HEK293 (cell line): ENCODE results near the gene ASPSCR1.

ENCODE experiments used
- CTCF ChIA-PET: fragments of 350-600 bp; formaldehyde crosslinking; extraction: SDS; loops from one replicate; lab custom pipeline; 2021; ENCODE audit warnings: antibody characterized with exemption; lab: Yijun Ruan, JAX
- POLR2A ChIA-PET: fragments of 300-600 bp; formaldehyde crosslinking; extraction: SDS; loops from one replicate; lab custom pipeline; 2020; ENCODE audit warnings: antibody characterized with exemption, inconsistent platforms; lab: Yijun Ruan, JAX
- H3K27ac ChIP-seq: fragments of 200-500 bp; sonication (Bioruptor generic); 2 replicates; pipeline ENCODE4 v1.5.1; 2014; ENCODE audit warnings: low read depth, low read length, control low read depth, inconsistent platforms; ENCODE audit errors: extremely low read depth
- H3K36me3 ChIP-seq, 2 experiments: fragments of 200-500 bp in 1 of 2; sonication (Bioruptor generic) in 1 of 2; 1 replicate in 1 of 2; 2 replicates in 1 of 2; pipeline ENCODE4 v1.5.1; 2014 to 2017; ENCODE audit warnings: inconsistent platforms in 2 of 2, low read length in 2 of 2; ENCODE audit not compliant: control insufficient read depth in 2 of 2, insufficient read depth in 1 of 2
- H3K4me1 ChIP-seq: fragments of 200-500 bp; sonication (Bioruptor generic); 2 replicates; pipeline ENCODE4 v1.5.1; 2014; ENCODE audit warnings: mild to moderate bottlenecking, low read length, inconsistent platforms; ENCODE audit not compliant: control insufficient read depth, insufficient read depth
- H3K4me3 ChIP-seq: 2 replicates; pipeline ENCODE4 v1.5.1; 2011; ENCODE audit warnings: low read depth, mild to moderate bottlenecking, control low read depth, low read length, moderate library complexity
- H3K9me3 ChIP-seq: fragments of 200-500 bp; sonication (Bioruptor generic); 2 replicates; pipeline ENCODE4 v1.5.1; 2014; ENCODE audit warnings: low read depth, low read length, inconsistent platforms; ENCODE audit not compliant: control insufficient read depth, insufficient read depth
- IKZF3 ChIP-seq: fragments of 450-650 bp; IDR thresholded peaks from 2 replicates; pipeline ENCODE4 v1.5.0; 2018; ENCODE audit warnings: missing biosample characterization, mild to moderate bottlenecking, missing genetic modification characterization, moderate library complexity
- MEIS1 ChIP-seq: sonication (generic); formaldehyde crosslinking; IDR thresholded peaks from 2 replicates; pipeline ENCODE4 v1.8.1; 2022; ENCODE audit warnings: missing genetic modification reagents, mild to moderate bottlenecking, borderline replicate concordance
- SP7 ChIP-seq: fragments of 450-650 bp; formaldehyde crosslinking; IDR thresholded peaks from 2 replicates; pipeline ENCODE4 v1.5.1; 2016; ENCODE audit warnings: missing biosample characterization, missing genetic modification characterization
- ZBTB1 ChIP-seq: fragments of 450-650 bp; formaldehyde crosslinking; IDR thresholded peaks from 2 replicates; pipeline ENCODE4 v1.5.1; 2016; ENCODE audit warnings: missing biosample characterization, missing genetic modification characterization
- ZFHX2 ChIP-seq: fragments of 450-650 bp; formaldehyde crosslinking; conservative IDR thresholded peaks from 2 replicates; pipeline ENCODE4 v1.5.1; 2016; ENCODE audit warnings: missing biosample characterization, missing genetic modification characterization
- ZFP69B ChIP-seq: fragments of 450-650 bp; formaldehyde crosslinking; IDR thresholded peaks from 2 replicates; pipeline ENCODE4 v1.5.1; 2016; ENCODE audit warnings: missing biosample characterization, missing genetic modification characterization
- ZIC2 ChIP-seq: fragments of 450-650 bp; formaldehyde crosslinking; IDR thresholded peaks from 2 replicates; pipeline ENCODE4 v1.5.1; 2016; ENCODE audit warnings: missing biosample characterization, missing genetic modification characterization
- ZNF121 ChIP-seq: fragments of 450-650 bp; formaldehyde crosslinking; IDR thresholded peaks from 2 replicates; pipeline ENCODE4 v1.5.1; 2016; ENCODE audit warnings: missing biosample characterization, missing genetic modification characterization
- ZNF155 ChIP-seq: fragments of 450-650 bp; formaldehyde crosslinking; IDR thresholded peaks from 2 replicates; pipeline ENCODE4 v1.5.1; 2016; ENCODE audit warnings: missing biosample characterization, missing genetic modification characterization
- ZNF175 ChIP-seq: fragments of 450-650 bp; formaldehyde crosslinking; IDR thresholded peaks from 2 replicates; pipeline ENCODE4 v1.5.1; 2016; ENCODE audit warnings: missing biosample characterization, missing genetic modification characterization
- ZNF211 ChIP-seq: fragments of 450-650 bp; formaldehyde crosslinking; IDR thresholded peaks from 2 replicates; pipeline ENCODE4 v1.5.1; 2016; ENCODE audit warnings: low read depth, missing biosample characterization, missing genetic modification characterization
- ZNF221 ChIP-seq: fragments of 450-650 bp; formaldehyde crosslinking; IDR thresholded peaks from 2 replicates; pipeline ENCODE4 v1.5.1; 2017; ENCODE audit warnings: missing biosample characterization, missing genetic modification characterization, borderline replicate concordance
- ZNF350 ChIP-seq: fragments of 450-650 bp; formaldehyde crosslinking; IDR thresholded peaks from 2 replicates; pipeline ENCODE4 v1.5.0; 2017; ENCODE audit warnings: missing biosample characterization, mild to moderate bottlenecking, missing genetic modification characterization
- ZNF521 ChIP-seq: fragments of 450-650 bp; formaldehyde crosslinking; IDR thresholded peaks from 2 replicates; pipeline ENCODE4 v1.5.1; 2017; ENCODE audit warnings: missing biosample characterization, mild to moderate bottlenecking, missing genetic modification characterization
- ZNF560 ChIP-seq: fragments of 450-650 bp; formaldehyde crosslinking; IDR thresholded peaks from 2 replicates; pipeline ENCODE4 v1.5.1; 2017; ENCODE audit warnings: missing biosample characterization, missing genetic modification characterization, borderline replicate concordance
- ZNF571 ChIP-seq: fragments of 450-650 bp; formaldehyde crosslinking; IDR thresholded peaks from 2 replicates; pipeline ENCODE4 v1.5.0; 2017; ENCODE audit warnings: missing biosample characterization, missing genetic modification characterization
- ZNF701 ChIP-seq: fragments of 450-650 bp; formaldehyde crosslinking; IDR thresholded peaks from 2 replicates; pipeline ENCODE4 v1.5.1; 2016; ENCODE audit warnings: missing biosample characterization, missing genetic modification characterization
- ZNF747 ChIP-seq: fragments of 450-650 bp; formaldehyde crosslinking; IDR thresholded peaks from 2 replicates; pipeline ENCODE4 v1.5.1; 2016; ENCODE audit warnings: missing biosample characterization, missing genetic modification characterization
- TF ChIP-seq, protein P1 (sequence below): fragments of 450-650 bp; formaldehyde crosslinking; IDR thresholded peaks from 2 replicates; pipeline ENCODE4 v1.5.1; 2016; ENCODE audit warnings: missing biosample characterization, missing genetic modification characterization, borderline replicate concordance
- TF ChIP-seq, protein P2 (sequence below): fragments of 450-650 bp; formaldehyde crosslinking; IDR thresholded peaks from 2 replicates; pipeline ENCODE4 v1.5.1; 2017; ENCODE audit warnings: missing biosample characterization, missing genetic modification characterization
- TF ChIP-seq, protein P3 (sequence below): fragments of 450-650 bp; formaldehyde crosslinking; IDR thresholded peaks from 2 replicates; pipeline ENCODE4 v1.5.1; 2017; ENCODE audit warnings: missing biosample characterization, missing genetic modification characterization
- TF ChIP-seq, protein P4 (sequence below): fragments of 450-650 bp; formaldehyde crosslinking; IDR thresholded peaks from 2 replicates; pipeline ENCODE4 v1.5.1; 2016; ENCODE audit warnings: missing biosample characterization, missing genetic modification characterization

ASPSCR1 gene

DNA sequence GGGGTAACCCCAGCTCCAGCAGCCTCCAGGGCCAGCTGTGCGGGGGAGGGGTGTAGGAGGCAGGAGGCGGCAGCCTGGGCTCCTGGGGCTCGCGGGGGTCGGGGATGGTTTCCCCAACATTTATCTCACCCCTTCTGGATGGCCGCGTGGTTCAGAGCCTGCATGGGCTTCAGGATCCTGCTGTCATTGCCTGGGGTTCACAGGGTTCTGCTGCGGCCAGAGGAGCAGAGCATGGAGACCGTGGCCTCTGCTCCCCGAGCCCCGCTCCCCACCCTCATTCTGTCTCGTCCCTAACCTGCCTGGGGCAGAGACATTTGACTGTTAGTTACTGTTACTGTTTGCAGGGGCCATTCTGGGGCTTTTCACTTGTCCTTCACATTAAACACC lies 35.3 kb upstream of the ASPSCR1 start:
- POLR2A ChIA-PET: no interaction called here
- TF ChIP-seq ZNF221 (no peak), ZIC2 (tag by site-specific recombination) (no peak), SP7 (tag by site-specific recombination) (0 out of 2 replicates have a peak, but pooled peaks have one; percentile 5), ZFHX2 (tag by site-specific recombination) (0 out of 2 replicates have a peak, but pooled peaks have one; percentile 3)
- TF ChIP-seq, all 188 proteins: peak for 2
- Histone ChIP-seq H3K36me3 (no peaks in the 10 kb centered on the region), H3K4me3 (no peak overlapping the region), H3K27ac (no peak overlapping the region), H3K9me3 (no peaks in the 10 kb centered on the region), H3K4me1 (peaks cover 2% of the 10 kb centered on the region; the same call in 1 of the 2 replicates)
- CTCF ChIA-PET: interaction anchor here (2.0 kb wide), 1 partner anchor 17 kb away, joined by 7 read pairs; no protein-coding TSS in a partner anchor

DNA sequence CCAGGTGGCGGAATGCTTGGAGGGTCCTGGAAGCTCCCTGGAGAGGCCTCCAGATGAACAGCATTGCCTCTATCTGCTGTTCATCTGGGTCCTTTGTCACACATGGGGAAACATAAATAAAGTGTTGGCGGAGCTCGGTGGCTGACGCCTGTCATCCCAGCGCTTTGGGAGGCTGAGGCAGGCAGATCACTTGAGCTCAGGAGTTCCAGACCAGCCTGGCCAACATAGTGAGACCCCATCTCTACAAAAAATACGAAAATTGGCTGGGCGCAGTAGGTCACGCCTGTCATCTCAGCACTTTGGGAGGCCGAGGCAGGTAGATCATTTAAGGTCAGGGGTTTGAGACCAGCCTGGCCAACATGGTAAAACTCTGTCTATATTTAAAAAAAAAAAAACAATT lies 32.6 kb upstream of the ASPSCR1 start:
- Histone ChIP-seq H3K36me3 (no peaks in the 10 kb centered on the region), H3K27ac (no peak overlapping the region), H3K4me3 (no peak overlapping the region), H3K9me3 (no peaks in the 10 kb centered on the region), H3K4me1 (peaks cover 2% of the 10 kb centered on the region; the same call in 1 of the 2 replicates)
- POLR2A ChIA-PET: interaction anchor here (1.5 kb wide), 1 partner anchor 11 kb away, joined by 3 read pairs; no protein-coding TSS in a partner anchor
- CTCF ChIA-PET: interaction anchor here (0.9 to 2.1 kb wide), 4 partner anchors 15 to 85 kb away, joined by 3 to 11 read pairs (median 6); partner anchors contain the start of gene MAFG
- TF ChIP-seq, protein P1, sequence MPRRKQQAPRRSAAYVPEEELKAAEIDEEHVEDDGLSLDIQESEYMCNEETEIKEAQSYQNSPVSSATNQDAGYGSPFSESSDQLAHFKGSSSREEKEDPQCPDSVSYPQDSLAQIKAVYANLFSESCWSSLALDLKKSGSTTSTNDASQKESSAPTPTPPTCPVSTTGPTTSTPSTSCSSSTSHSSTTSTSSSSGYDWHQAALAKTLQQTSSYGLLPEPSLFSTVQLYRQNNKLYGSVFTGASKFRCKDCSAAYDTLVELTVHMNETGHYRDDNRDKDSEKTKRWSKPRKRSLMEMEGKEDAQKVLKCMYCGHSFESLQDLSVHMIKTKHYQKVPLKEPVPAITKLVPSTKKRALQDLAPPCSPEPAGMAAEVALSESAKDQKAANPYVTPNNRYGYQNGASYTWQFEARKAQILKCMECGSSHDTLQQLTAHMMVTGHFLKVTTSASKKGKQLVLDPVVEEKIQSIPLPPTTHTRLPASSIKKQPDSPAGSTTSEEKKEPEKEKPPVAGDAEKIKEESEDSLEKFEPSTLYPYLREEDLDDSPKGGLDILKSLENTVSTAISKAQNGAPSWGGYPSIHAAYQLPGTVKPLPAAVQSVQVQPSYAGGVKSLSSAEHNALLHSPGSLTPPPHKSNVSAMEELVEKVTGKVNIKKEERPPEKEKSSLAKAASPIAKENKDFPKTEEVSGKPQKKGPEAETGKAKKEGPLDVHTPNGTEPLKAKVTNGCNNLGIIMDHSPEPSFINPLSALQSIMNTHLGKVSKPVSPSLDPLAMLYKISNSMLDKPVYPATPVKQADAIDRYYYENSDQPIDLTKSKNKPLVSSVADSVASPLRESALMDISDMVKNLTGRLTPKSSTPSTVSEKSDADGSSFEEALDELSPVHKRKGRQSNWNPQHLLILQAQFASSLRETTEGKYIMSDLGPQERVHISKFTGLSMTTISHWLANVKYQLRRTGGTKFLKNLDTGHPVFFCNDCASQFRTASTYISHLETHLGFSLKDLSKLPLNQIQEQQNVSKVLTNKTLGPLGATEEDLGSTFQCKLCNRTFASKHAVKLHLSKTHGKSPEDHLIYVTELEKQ: no peak
- TF ChIP-seq ZNF121 (tag by site-specific recombination): peak; percentile 72

DNA sequence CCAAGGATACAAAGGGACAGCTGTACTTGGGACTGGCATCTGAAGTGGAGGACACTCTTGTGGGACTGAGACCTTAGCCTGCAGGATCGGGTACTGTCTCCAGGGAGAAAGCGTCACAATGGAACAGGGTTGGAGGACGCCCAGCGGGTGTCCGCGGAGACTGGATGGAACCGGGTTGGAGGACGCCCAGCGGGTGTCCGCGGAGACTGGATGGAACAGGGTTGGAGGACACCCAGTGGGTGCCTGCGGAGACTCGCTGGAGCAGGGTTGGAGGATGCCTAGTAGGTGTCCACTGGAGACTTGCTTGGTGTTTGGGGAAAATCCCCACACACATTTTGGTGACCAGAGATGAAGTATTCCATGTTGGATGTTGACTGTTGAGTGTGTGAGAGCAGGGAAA lies 30.2 kb upstream of the ASPSCR1 start, which contains the start of gene MYADML2:
MYADML2 (minus strand) TSS at position 45 of the 400 bp plus-strand sequence. CDS start 5,492 bp downstream, outside the sequence.
- Histone ChIP-seq H3K4me3 (no peak within 1 kb of the TSS), H3K9me3 (no peaks in the 10 kb centered on the region), H3K36me3 (no peaks in the 10 kb centered on the region), H3K27ac (no peak within 1 kb of the TSS), H3K4me1 (no peaks in the 10 kb centered on the region)
- CTCF ChIA-PET: interaction anchor here (1.0 kb wide), 1 partner anchor 73 kb away, joined by 3 read pairs; no protein-coding TSS in a partner anchor
- POLR2A ChIA-PET: interaction anchor here (1.0 kb wide), 1 partner anchor 21 kb away, joined by 3 read pairs; no protein-coding TSS in a partner anchor
- TF ChIP-seq ZBTB1 (no peak), ZFP69B (no peak), ZNF521 (tag by site-specific recombination) (no peak), MEIS1 (CRISPR knock-in tag) (no peak), ZNF747 (tag by site-specific recombination) (no peak), ZFHX2 (tag by site-specific recombination) (no peak), ZNF350 (tag by site-specific recombination) (no peak), ZNF175 (tag by site-specific recombination) (no peak), ZNF571 (tag by site-specific recombination) (no peak), ZNF560 (no peak), ZNF155 (tag by site-specific recombination) (no peak), ZNF701 (tag by site-specific recombination) (no peak), IKZF3 (tag by site-specific recombination) (no peak), ZNF211 (tag by site-specific recombination) (no peak)
- TF ChIP-seq, protein P2, sequence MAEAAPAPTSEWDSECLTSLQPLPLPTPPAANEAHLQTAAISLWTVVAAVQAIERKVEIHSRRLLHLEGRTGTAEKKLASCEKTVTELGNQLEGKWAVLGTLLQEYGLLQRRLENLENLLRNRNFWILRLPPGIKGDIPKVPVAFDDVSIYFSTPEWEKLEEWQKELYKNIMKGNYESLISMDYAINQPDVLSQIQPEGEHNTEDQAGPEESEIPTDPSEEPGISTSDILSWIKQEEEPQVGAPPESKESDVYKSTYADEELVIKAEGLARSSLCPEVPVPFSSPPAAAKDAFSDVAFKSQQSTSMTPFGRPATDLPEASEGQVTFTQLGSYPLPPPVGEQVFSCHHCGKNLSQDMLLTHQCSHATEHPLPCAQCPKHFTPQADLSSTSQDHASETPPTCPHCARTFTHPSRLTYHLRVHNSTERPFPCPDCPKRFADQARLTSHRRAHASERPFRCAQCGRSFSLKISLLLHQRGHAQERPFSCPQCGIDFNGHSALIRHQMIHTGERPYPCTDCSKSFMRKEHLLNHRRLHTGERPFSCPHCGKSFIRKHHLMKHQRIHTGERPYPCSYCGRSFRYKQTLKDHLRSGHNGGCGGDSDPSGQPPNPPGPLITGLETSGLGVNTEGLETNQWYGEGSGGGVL: no peak
- TF ChIP-seq, protein P3, sequence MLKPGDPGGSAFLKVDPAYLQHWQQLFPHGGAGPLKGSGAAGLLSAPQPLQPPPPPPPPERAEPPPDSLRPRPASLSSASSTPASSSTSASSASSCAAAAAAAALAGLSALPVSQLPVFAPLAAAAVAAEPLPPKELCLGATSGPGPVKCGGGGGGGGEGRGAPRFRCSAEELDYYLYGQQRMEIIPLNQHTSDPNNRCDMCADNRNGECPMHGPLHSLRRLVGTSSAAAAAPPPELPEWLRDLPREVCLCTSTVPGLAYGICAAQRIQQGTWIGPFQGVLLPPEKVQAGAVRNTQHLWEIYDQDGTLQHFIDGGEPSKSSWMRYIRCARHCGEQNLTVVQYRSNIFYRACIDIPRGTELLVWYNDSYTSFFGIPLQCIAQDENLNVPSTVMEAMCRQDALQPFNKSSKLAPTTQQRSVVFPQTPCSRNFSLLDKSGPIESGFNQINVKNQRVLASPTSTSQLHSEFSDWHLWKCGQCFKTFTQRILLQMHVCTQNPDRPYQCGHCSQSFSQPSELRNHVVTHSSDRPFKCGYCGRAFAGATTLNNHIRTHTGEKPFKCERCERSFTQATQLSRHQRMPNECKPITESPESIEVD (tag by site-specific recombination): no peak
- TF ChIP-seq, protein P4, sequence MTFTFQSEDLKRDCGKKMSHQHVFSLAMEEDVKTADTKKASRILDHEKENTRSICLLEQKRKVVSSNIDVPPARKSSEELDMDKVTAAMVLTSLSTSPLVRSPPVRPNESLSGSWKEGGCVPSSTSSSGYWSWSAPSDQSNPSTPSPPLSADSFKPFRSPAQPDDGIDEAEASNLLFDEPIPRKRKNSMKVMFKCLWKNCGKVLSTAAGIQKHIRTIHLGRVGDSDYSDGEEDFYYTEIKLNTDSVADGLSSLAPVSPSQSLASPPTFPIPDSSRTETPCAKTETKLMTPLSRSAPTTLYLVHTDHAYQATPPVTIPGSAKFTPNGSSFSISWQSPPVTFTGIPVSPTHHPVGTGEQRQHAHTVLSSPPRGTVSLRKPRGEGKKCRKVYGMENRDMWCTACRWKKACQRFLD (tag by site-specific recombination): no peak
